HL-60/S4 treated with retinoic acid at 250 ng/mL for 4 days and 3 days (cell line): ENCODE measurements around the gene ARHGAP42.
"Not testable (repeated sequence)": the region's sequence is repeated elsewhere in the genome, so short reads cannot be mapped to it uniquely, and the experiment has no call there.

Experiments used
- in situ Hi-C: fragments of 300-500 bp; cut with MboI; formaldehyde crosslinking; loops from 2 replicates; pipeline ENCODE4 v1.7.0; 2022; ENCODE audit warnings: low sequenced_read_pairs

ARHGAP42 gene

GRCh38 chr11:100863080-100863581, 176.0 kb downstream of the ARHGAP42 start:
- in situ Hi-C loops: no loop called here

- in situ Hi-C loops: no loop called here
Observed at GRCh38 chr11:100865443-100866065, 178.5 kb downstream of the ARHGAP42 start.

- in situ Hi-C loops: no loop called here
Observed at GRCh38 chr11:100866453-100866852, 179.4 kb downstream of the ARHGAP42 start.

- in situ Hi-C loops: no loop called here
Observed at GRCh38 chr11:100867606-100868005, 180.5 kb downstream of the ARHGAP42 start.

GRCh38 chr11:100869328-100869727, 182.2 kb downstream of the ARHGAP42 start:
- in situ Hi-C loops: no loop called here

- in situ Hi-C loops: no loop called here
Observed at GRCh38 chr11:100870138-100870537, 183.1 kb downstream of the ARHGAP42 start.

- in situ Hi-C loops: no loop called here
Observed at GRCh38 chr11:100872951-100873740, 186.1 kb downstream of the ARHGAP42 start.

- in situ Hi-C loops: no loop called here
Observed at GRCh38 chr11:100874203-100874602, 187.1 kb downstream of the ARHGAP42 start.

GRCh38 chr11:100875521-100875869, 188.4 kb downstream of the ARHGAP42 start:
- in situ Hi-C loops: no loop called here

- in situ Hi-C loops: no loop called here
Observed at GRCh38 chr11:100876815-100877520, 189.9 kb downstream of the ARHGAP42 start.

GRCh38 chr11:100878474-100878873, 191.4 kb downstream of the ARHGAP42 start:
- in situ Hi-C loops: no loop called here

- in situ Hi-C loops: no loop called here
Observed at GRCh38 chr11:100882957-100883356, 195.9 kb downstream of the ARHGAP42 start.

- in situ Hi-C loops: no loop called here
Observed at GRCh38 chr11:100883830-100884229, 196.7 kb downstream of the ARHGAP42 start.

GRCh38 chr11:100887659-100888058, 200.6 kb downstream of the ARHGAP42 start:
- in situ Hi-C loops: no loop called here

- in situ Hi-C loops: no loop called here
Observed at GRCh38 chr11:100888836-100889235, 201.7 kb downstream of the ARHGAP42 start.

- in situ Hi-C loops: no loop called here
Observed at GRCh38 chr11:100889758-100890157, 202.7 kb downstream of the ARHGAP42 start.

- in situ Hi-C loops: no loop called here
Observed at GRCh38 chr11:100890789-100891188, 203.7 kb downstream of the ARHGAP42 start.

- in situ Hi-C loops: no loop called here
Observed at GRCh38 chr11:100892886-100893285, 205.8 kb downstream of the ARHGAP42 start.

GRCh38 chr11:100895449-100895848, 208.4 kb downstream of the ARHGAP42 start:
- in situ Hi-C loops: no loop called here

GRCh38 chr11:100895976-100896375, 208.9 kb downstream of the ARHGAP42 start:
- in situ Hi-C loops: not testable (repeated sequence)

GRCh38 chr11:100901471-100901870, 214.4 kb downstream of the ARHGAP42 start:
- in situ Hi-C loops: not testable (repeated sequence)
